GM12892 (cell line): ENCODE measurements around the gene TSR3. TPM values are rescaled to one million over a fixed set of nuclear protein-coding genes. Genes with fewer than 3 reads are reported as not detected.

ENCODE experiments used
- DNase-seq: peaks from one replicate; pipeline ENCODE4 v3.0.0; 2011; ENCODE audit not compliant: insufficient read length
- FAIRE-seq: peaks from 2 replicates; lab custom pipeline; 2011; peaks lifted over from hg19 to GRCh38; lab: Jason Lieb, UNC
- POLR2A ChIP-seq: IDR thresholded peaks from 2 replicates; pipeline ENCODE4 v1.6.1; 2011; ENCODE audit warnings: low read depth, low read length, control low read depth
- POLR2AphosphoS5 ChIP-seq: IDR thresholded peaks from 2 replicates; pipeline ENCODE4 v1.6.1; 2011; ENCODE audit warnings: low read depth, low read length, control low read depth
- TAF1 ChIP-seq: IDR thresholded peaks from 2 replicates; pipeline ENCODE4 v1.6.1; 2011; ENCODE audit warnings: low read depth, mild to moderate bottlenecking, control low read depth, low read length, borderline replicate concordance
- polyA plus RNA-seq: library from polyadenylated mRNA; unstranded; fragments of >200 nt; gene quantifications from one replicate; pipeline ENCODE4 v1.2.1, GENCODE V29; 2012; ENCODE audit warnings: missing spikeins, inconsistent platforms; ENCODE audit not compliant: missing spikeins

The TSR3 gene
- polyA plus RNA-seq = 17.8 TPM

- TF ChIP-seq TAF1 = peak; percentile 82
- TF ChIP-seq POLR2A = peak; percentile 78
- TF ChIP-seq POLR2AphosphoS5 = peak; percentile 68; the same call in 1 of the 2 replicates
- DNase-seq (peak; percentile 97), FAIRE-seq (peak; percentile 99)
These were observed at the start of gene TSR3, which contains the start of gene GNPTG for GRCh38 chr16:1351582-1352362. TSS of gene TSR3 (minus strand) at chr16:1351878. CDS start at chr16:1351804, 74 bp downstream. TSS of gene GNPTG (plus strand) at chr16:1351931. CDS start at chr16:1351966, 35 bp downstream.

GRCh38 chr16:1401061-1401757 lies 49.5 kb upstream of the TSR3 start:
- no peak for TF ChIP-seq TAF1
- TF ChIP-seq POLR2A = no peak
- no peak for TF ChIP-seq POLR2AphosphoS5
- FAIRE-seq (no peak), DNase-seq (no peak)

- DNase-seq (no peak), FAIRE-seq (no peak)
- TF ChIP-seq TAF1 (no peak), POLR2A (no peak), POLR2AphosphoS5 (no peak)
These were observed 47.3 kb upstream of the TSR3 start for GRCh38 chr16:1398826-1399581.

- TF ChIP-seq TAF1 (no peak), POLR2AphosphoS5 (no peak), POLR2A (no peak)
- no peak for FAIRE-seq
- no peak for DNase-seq
These were observed 46.7 kb upstream of the TSR3 start for GRCh38 chr16:1398351-1398750.

GRCh38 chr16:1397779-1398178 lies 46.1 kb upstream of the TSR3 start:
- no peak for FAIRE-seq
- TF ChIP-seq POLR2AphosphoS5 (no peak), POLR2A (no peak), TAF1 (no peak)
- no peak for DNase-seq

GRCh38 chr16:1395444-1396031 lies 43.9 kb upstream of the TSR3 start:
- TF ChIP-seq POLR2AphosphoS5 = no peak
- no peak for TF ChIP-seq POLR2A
- no peak for TF ChIP-seq TAF1
- FAIRE-seq = no peak
- DNase-seq = no peak

- TF ChIP-seq TAF1 (no peak), POLR2AphosphoS5 (no peak), POLR2A (no peak)
- no peak for DNase-seq
- no peak for FAIRE-seq
These were observed 42.8 kb upstream of the TSR3 start for GRCh38 chr16:1394367-1394951.

GRCh38 chr16:1393613-1394176 lies 42.0 kb upstream of the TSR3 start:
- DNase-seq = no peak
- TF ChIP-seq TAF1 = no peak
- TF ChIP-seq POLR2A = no peak
- TF ChIP-seq POLR2AphosphoS5 = no peak
- no peak for FAIRE-seq

- FAIRE-seq (no peak), DNase-seq (no peak)
- no peak for TF ChIP-seq POLR2AphosphoS5
- TF ChIP-seq POLR2A = no peak
- no peak for TF ChIP-seq TAF1
These were observed 41.1 kb upstream of the TSR3 start for GRCh38 chr16:1392826-1393225.

- DNase-seq (no peak), FAIRE-seq (no peak)
- no peak for TF ChIP-seq POLR2AphosphoS5
- no peak for TF ChIP-seq TAF1
- TF ChIP-seq POLR2A = no peak
These were observed 38.6 kb upstream of the TSR3 start for GRCh38 chr16:1390239-1390779.

GRCh38 chr16:1389762-1390161 lies 38.1 kb upstream of the TSR3 start:
- FAIRE-seq = no peak
- DNase-seq = no peak
- no peak for TF ChIP-seq TAF1
- no peak for TF ChIP-seq POLR2AphosphoS5
- TF ChIP-seq POLR2A = no peak
